ENCODE data around the gene RBFOX1.

The RBFOX1 gene

GRCh38 chr16:7372095-7372494 is 39.5 kb downstream of the RBFOX1 start:
- DNase-seq (ENCODE audit: low read depth in 1 of 2, low spot score in 1 of 2), result no peak

- no peak for DNase-seq (ENCODE audit: low read depth in 1 of 2, low spot score in 1 of 2)
Measured at GRCh38 chr16:7373776-7374175, 41.1 kb downstream of the RBFOX1 start.

- no peak for DNase-seq (ENCODE audit: low read depth in 1 of 2, low spot score in 1 of 2)
Measured at GRCh38 chr16:7374614-7375174, 42.0 kb downstream of the RBFOX1 start.

GRCh38 chr16:7376227-7376626 is 43.6 kb downstream of the RBFOX1 start:
- DNase-seq (ENCODE audit: low read depth in 1 of 2, low spot score in 1 of 2), result no peak

GRCh38 chr16:7377231-7377630 is 44.6 kb downstream of the RBFOX1 start:
- no peak for DNase-seq (ENCODE audit: low read depth in 1 of 2, low spot score in 1 of 2)

- no peak for DNase-seq (ENCODE audit: low read depth in 1 of 2, low spot score in 1 of 2)
Measured at GRCh38 chr16:7378024-7378695, 45.5 kb downstream of the RBFOX1 start.

GRCh38 chr16:7380441-7380840 is 47.8 kb downstream of the RBFOX1 start:
- DNase-seq (ENCODE audit: low read depth in 1 of 2, low spot score in 1 of 2), result no peak

- DNase-seq (ENCODE audit: low read depth in 1 of 2, low spot score in 1 of 2), result no peak
Measured at GRCh38 chr16:7380911-7381310, 48.3 kb downstream of the RBFOX1 start.

GRCh38 chr16:7381671-7382070 is 49.0 kb downstream of the RBFOX1 start:
- DNase-seq (ENCODE audit: low read depth in 1 of 2, low spot score in 1 of 2), result no peak

- DNase-seq (ENCODE audit: low read depth in 1 of 2, low spot score in 1 of 2), result no peak
Measured at GRCh38 chr16:7382521-7382920, 49.9 kb downstream of the RBFOX1 start.

GRCh38 chr16:7390974-7391373 is 58.3 kb downstream of the RBFOX1 start:
- DNase-seq (ENCODE audit: low read depth in 1 of 2, low spot score in 1 of 2), result no peak

- DNase-seq (ENCODE audit: low read depth in 1 of 2, low spot score in 1 of 2), result no peak
Measured at GRCh38 chr16:7391694-7392093, 59.0 kb downstream of the RBFOX1 start.

GRCh38 chr16:7392206-7392605 is 59.6 kb downstream of the RBFOX1 start:
- DNase-seq (ENCODE audit: low read depth in 1 of 2, low spot score in 1 of 2), result no peak

- no peak for DNase-seq (ENCODE audit: low read depth in 1 of 2, low spot score in 1 of 2)
Measured at GRCh38 chr16:7393680-7394079, 61.0 kb downstream of the RBFOX1 start.

GRCh38 chr16:7394720-7395336 is 62.2 kb downstream of the RBFOX1 start:
- DNase-seq (ENCODE audit: low read depth in 1 of 2, low spot score in 1 of 2), result no peak

- DNase-seq (ENCODE audit: low read depth in 1 of 2, low spot score in 1 of 2), result no peak
Measured at GRCh38 chr16:7397901-7398300, 65.3 kb downstream of the RBFOX1 start.

GRCh38 chr16:7398536-7398935 is 65.9 kb downstream of the RBFOX1 start:
- no peak for DNase-seq (ENCODE audit: low read depth in 1 of 2, low spot score in 1 of 2)

- no peak for DNase-seq (ENCODE audit: low read depth in 1 of 2, low spot score in 1 of 2)
Measured at GRCh38 chr16:7399296-7399695, 66.7 kb downstream of the RBFOX1 start.

- DNase-seq (ENCODE audit: low read depth in 1 of 2, low spot score in 1 of 2), result no peak
Measured at GRCh38 chr16:7400117-7400890, 67.7 kb downstream of the RBFOX1 start.

- no peak for DNase-seq (ENCODE audit: low read depth in 1 of 2, low spot score in 1 of 2)
Measured at GRCh38 chr16:7404217-7404616, 71.6 kb downstream of the RBFOX1 start.

GRCh38 chr16:7405166-7405565 is 72.5 kb downstream of the RBFOX1 start:
- DNase-seq (ENCODE audit: low read depth in 1 of 2, low spot score in 1 of 2), result no peak
